Gastroesophageal sphincter (tissue), 4 donors: Measurements from ENCODE around the gene LPAR3. TPM values are rescaled to one million over a fixed set of nuclear protein-coding genes. Genes with fewer than 3 reads are reported as not detected.

Source experiments
- ATAC-seq: fragments of 150-250 bp; one replicate; pipeline ENCODE4 v1.9.1; 2016; ENCODE audit warnings: mild to moderate bottlenecking, moderate library complexity
- H3K27ac ChIP-seq, 4 donors: fragments of 200-600 bp; sonication (generic) in 3 of 4; 1 replicate in 3 of 4; 2 replicates in 1 of 4; pipeline ENCODE4 v1.5.1; 2016 to 2019
- H3K27me3 ChIP-seq: fragments of 200-600 bp; sonication (generic); one replicate; pipeline ENCODE4 v1.5.1; 2019
- H3K36me3 ChIP-seq, 2 donors: fragments of 200-600 bp; sonication (generic); one replicate each; pipeline ENCODE4 v1.5.1; 2019; ENCODE audit warnings: control low read depth in 1 of 2
- H3K4me1 ChIP-seq, 3 donors: fragments of 200-600 bp; sonication (generic); 1 replicate in 2 of 3; 2 replicates in 1 of 3; pipeline ENCODE4 v1.5.1; 2016 to 2019; ENCODE audit warnings: control low read depth in 2 of 3
- H3K4me3 ChIP-seq, 2 donors: fragments of 200-600 bp; sonication (generic); one replicate each; pipeline ENCODE4 v1.5.1; 2019; ENCODE audit warnings: mild to moderate bottlenecking in 1 of 2, moderate library complexity in 1 of 2
- H3K9me3 ChIP-seq, 3 donors: fragments of 200-600 bp; sonication (generic); one replicate each; pipeline ENCODE4 v1.5.1; 2017 to 2019; ENCODE audit warnings: control low read depth in 2 of 3
- EP300 ChIP-seq: sonication (generic); formaldehyde crosslinking; IDR thresholded peaks from one replicate; pipeline ENCODE4 v1.6.1; 2017; ENCODE audit warnings: antibody characterized with exemption, mild to moderate bottlenecking
- POLR2A ChIP-seq, 2 donors: fragments of 450-650 bp; IDR thresholded peaks; one replicate each; pipeline ENCODE4 v1.6.1; 2017; ENCODE audit warnings: antibody characterized with exemption in 2 of 2, mild to moderate bottlenecking in 2 of 2, moderate library complexity in 1 of 2
- POLR2AphosphoS5 ChIP-seq: sonication (generic); formaldehyde crosslinking; IDR thresholded peaks from one replicate; pipeline ENCODE4 v1.6.1; 2017; ENCODE audit warnings: antibody characterized with exemption
- WGBS, 2 donors: methylation state at CpG; one replicate each; pipeline ENCODE4 v1.1.5; 2018; ENCODE audit warnings: low coverage in 1 of 2; 5-methylcytosine and 5-hydroxymethylcytosine counted together
- total RNA-seq, 4 donors: library from RNA; depleted of rRNA; stranded (reverse); fragments of >200 nt; gene quantifications; one replicate each; pipeline ENCODE4 v1.1.0, GENCODE V29; 2016
- TF ChIP-seq, protein P1 (sequence below), 4 experiments: fragments of 200-600 bp in 2 of 4; fragments of 450-650 bp in 2 of 4; sonication (generic) in 1 of 4; IDR thresholded peaks; one replicate each; pipeline ENCODE4 v1.5.1; 2017 to 2019; ENCODE audit warnings: antibody characterized with exemption in 4 of 4, mild to moderate bottlenecking in 2 of 4, moderate library complexity in 2 of 4

Gene LPAR3
- total RNA-seq, 4 donors from 2014 or later: 0.13 to 3.3 (median 0.23) TPM; not detected in 1

- WGBS, 2 donors: 87 to 96% methylated on average over 3 to 7 of the region's 7 CpGs
- Histone ChIP-seq H3K27ac (no peak overlapping the region), H3K9me3 (no peaks in the 10 kb centered on the region), H3K36me3 (no peaks in the 10 kb centered on the region), H3K4me3 (no peak overlapping the region), H3K4me1 (no peaks in the 10 kb centered on the region), H3K27me3 (no peaks in the 10 kb centered on the region)
- TF ChIP-seq POLR2AphosphoS5 (no peak), EP300 (no peak)
- TF ChIP-seq, protein P1, sequence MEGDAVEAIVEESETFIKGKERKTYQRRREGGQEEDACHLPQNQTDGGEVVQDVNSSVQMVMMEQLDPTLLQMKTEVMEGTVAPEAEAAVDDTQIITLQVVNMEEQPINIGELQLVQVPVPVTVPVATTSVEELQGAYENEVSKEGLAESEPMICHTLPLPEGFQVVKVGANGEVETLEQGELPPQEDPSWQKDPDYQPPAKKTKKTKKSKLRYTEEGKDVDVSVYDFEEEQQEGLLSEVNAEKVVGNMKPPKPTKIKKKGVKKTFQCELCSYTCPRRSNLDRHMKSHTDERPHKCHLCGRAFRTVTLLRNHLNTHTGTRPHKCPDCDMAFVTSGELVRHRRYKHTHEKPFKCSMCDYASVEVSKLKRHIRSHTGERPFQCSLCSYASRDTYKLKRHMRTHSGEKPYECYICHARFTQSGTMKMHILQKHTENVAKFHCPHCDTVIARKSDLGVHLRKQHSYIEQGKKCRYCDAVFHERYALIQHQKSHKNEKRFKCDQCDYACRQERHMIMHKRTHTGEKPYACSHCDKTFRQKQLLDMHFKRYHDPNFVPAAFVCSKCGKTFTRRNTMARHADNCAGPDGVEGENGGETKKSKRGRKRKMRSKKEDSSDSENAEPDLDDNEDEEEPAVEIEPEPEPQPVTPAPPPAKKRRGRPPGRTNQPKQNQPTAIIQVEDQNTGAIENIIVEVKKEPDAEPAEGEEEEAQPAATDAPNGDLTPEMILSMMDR (IDR thresholded peaks at IDR 0.05): no peak
- no peak for ATAC-seq
Measured at GRCh38 chr1:84800090-84801073, 92.6 kb downstream of the LPAR3 start.

- Histone ChIP-seq H3K27ac (no peak overlapping the region), H3K4me1 (no peaks in the 10 kb centered on the region), H3K27me3 (no peaks in the 10 kb centered on the region), H3K4me3 (no peak overlapping the region), H3K36me3 (no peaks in the 10 kb centered on the region), H3K9me3 (peaks cover 0 to 5% (median 0%) of the 10 kb centered on the region in 3 donors)
- TF ChIP-seq POLR2A (IDR thresholded peaks at IDR 0.05) (no peak), POLR2AphosphoS5 (no peak), EP300 (no peak)
- TF ChIP-seq, protein P1 (IDR thresholded peaks at IDR 0.05): no peak
- ATAC-seq: no peak
- WGBS, 2 donors: 84 to 95% methylated on average over 3 of the region's 3 CpGs
Measured at GRCh38 chr1:84797603-84798002, 95.4 kb downstream of the LPAR3 start.

DNA sequence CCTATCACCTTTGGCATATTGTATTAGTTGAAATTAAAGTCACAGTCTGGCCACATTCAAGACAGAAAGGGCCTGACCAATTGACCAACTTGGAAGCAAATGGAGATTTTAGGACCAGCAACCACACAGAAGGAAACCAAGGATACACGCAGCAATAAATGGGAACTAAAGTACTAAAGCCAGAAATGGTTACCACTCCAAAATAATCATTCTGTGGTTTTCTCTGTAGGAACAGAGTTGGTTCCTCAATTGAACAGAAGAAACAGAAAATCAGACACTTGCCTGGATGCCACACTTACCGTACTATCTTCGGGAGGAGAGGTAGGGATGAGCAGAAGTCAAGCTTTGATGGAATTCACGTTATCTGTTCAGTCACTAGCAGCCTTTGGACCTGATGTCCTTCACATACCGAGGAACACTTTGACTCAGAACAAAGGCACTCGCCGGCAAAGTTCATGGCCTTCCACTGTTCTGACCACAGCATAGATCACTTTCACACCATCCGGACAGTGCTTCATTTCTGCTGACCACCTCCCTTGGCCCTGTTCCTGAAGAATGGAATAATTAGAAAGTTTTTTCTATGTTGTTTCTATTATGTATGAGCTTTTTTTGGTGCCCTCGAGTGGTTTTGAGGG lies 96.9 kb downstream of the LPAR3 start:
- peaks cover 0 to 9% (median 0%) of the 10 kb centered on the region in 3 donors for H3K9me3 ChIP-seq
- H3K4me1 ChIP-seq: no peaks in the 10 kb centered on the region
- no peak for ATAC-seq
- H3K36me3 ChIP-seq: no peaks in the 10 kb centered on the region
- 88 to 89% methylated on average over 3 to 9 of the region's 9 CpGs for WGBS, 2 donors
- H3K27ac ChIP-seq: no peak overlapping the region
- TF ChIP-seq POLR2A (IDR thresholded peaks at IDR 0.05): no peak
- TF ChIP-seq EP300: no peak
- TF ChIP-seq, protein P1 (IDR thresholded peaks at IDR 0.05): no peak
- no peak for TF ChIP-seq POLR2AphosphoS5
- H3K27me3 ChIP-seq: no peaks in the 10 kb centered on the region
- no peak overlapping the region for H3K4me3 ChIP-seq

DNA sequence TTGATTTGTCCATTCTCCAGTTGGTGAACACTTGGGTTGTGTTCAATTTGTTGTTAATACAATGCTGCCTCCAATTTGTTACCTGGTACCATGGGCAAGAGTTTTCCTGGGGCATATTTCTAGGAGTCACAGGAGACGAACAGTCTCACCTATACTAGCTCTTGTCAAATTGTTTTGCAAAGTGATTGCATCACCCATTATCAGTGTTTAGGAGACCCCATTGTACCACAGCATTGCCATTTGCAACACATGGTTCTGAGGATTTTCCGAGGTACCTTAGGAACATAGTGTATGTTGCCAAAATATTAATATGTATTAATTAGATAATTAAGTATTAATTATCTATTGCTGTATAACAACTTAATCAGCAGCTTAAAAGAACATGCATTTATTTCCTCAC lies 97.8 kb downstream of the LPAR3 start:
- H3K36me3 ChIP-seq: no peaks in the 10 kb centered on the region
- no peak overlapping the region for H3K27ac ChIP-seq
- no peaks in the 10 kb centered on the region for H3K27me3 ChIP-seq
- no peak overlapping the region for H3K4me3 ChIP-seq
- TF ChIP-seq POLR2AphosphoS5: no peak
- TF ChIP-seq, protein P1 (IDR thresholded peaks at IDR 0.05): no peak
- no peak for TF ChIP-seq EP300
- TF ChIP-seq POLR2A (IDR thresholded peaks at IDR 0.05): no peak
- WGBS, 2 donors: 86 to 100% methylated on average over 1 to 2 of the region's 2 CpGs
- peaks cover 0 to 9% (median 0%) of the 10 kb centered on the region in 3 donors for H3K9me3 ChIP-seq
- ATAC-seq: no peak
- no peaks in the 10 kb centered on the region for H3K4me1 ChIP-seq
